ENCODE measurements around the gene CDK14. TPM values are rescaled to one million over a fixed set of nuclear protein-coding genes. Genes with fewer than 3 reads are reported as not detected.
A peak's percentile ranks its signal among the peaks of the same experiment; 100 is the strongest.
"Not testable (repeated sequence)": the region's sequence is repeated elsewhere in the genome, so short reads cannot be mapped to it uniquely, and the experiment has no call there.

CDK14 gene
- total RNA-seq, 4 donors from 2014 or later: 3.3 to 61.6 (median 38.7) TPM

DNA sequence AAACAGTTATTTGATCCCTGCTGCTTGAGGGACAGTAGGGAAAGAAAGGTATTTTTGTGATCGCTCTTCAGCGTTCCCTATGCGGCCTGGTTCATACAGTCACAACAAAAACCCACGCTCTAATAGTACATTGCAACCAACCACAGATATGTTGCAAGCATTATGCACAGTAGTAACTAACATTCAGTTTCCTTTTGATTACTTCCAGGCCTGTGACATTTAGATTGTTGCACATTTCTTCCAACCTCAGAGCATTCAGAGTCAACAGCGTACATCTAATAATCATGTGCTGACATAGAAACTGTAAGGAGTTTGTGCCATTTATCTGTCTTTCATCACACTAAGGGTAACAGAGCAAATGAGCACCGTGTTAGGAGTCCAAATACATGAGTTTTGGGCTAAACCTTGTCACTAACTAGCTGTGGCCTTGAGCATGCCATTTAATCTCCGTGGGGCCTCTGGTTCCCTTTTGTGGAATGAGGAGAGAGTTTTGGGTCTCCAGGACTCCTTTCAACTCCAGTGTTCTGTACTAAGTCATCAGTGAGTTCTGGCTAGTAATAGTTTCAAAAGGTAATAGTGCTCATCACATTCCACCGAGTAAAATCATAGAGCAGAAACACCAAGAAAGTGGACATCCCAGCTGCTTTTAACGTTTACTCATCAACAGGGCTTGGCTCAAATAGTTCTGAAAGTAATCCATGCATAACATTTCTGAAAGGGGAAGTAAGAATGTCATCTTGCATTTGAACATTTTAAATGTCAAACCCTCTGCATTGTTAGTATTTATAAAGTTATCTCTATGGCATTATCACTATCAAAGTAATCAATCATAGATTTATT, 569.1 kb downstream of the CDK14 start:
- TF ChIP-seq CTCF (IDR thresholded peaks at IDR 0.05) (no peak), POLR2A (IDR thresholded peaks at IDR 0.05) (no peak)
- Histone ChIP-seq H3K36me3 (no peaks in the 10 kb centered on the region), H3K27ac (peak overlapping the region in 1 of 2 donors; percentile 32), H3K9me3 (no peaks in the 10 kb centered on the region), H3K4me1 (no peaks in the 10 kb centered on the region), H3K4me3 (no peak overlapping the region), H3K27me3 (no peaks in the 10 kb centered on the region)
- intact Hi-C loops (cut with DNase I; ENCODE audit: low total_unique reads): no loop called here
- DNase-seq: no peak

- H3K9me3 ChIP-seq: no peaks in the 10 kb centered on the region
- H3K27me3 ChIP-seq: no peaks in the 10 kb centered on the region
- no peak for DNase-seq
- H3K4me1 ChIP-seq: no peaks in the 10 kb centered on the region
- intact Hi-C loops (cut with DNase I; ENCODE audit: low total_unique reads): no loop called here
- H3K36me3 ChIP-seq: no peaks in the 10 kb centered on the region
- H3K4me3 ChIP-seq: no peak overlapping the region
- H3K27ac ChIP-seq: no peak overlapping the region
- no peak for TF ChIP-seq CTCF (IDR thresholded peaks at IDR 0.05)
- TF ChIP-seq POLR2A (IDR thresholded peaks at IDR 0.05): no peak
Measured at GRCh38 chr7:91165846-91166230, 569.7 kb downstream of the CDK14 start.

DNA sequence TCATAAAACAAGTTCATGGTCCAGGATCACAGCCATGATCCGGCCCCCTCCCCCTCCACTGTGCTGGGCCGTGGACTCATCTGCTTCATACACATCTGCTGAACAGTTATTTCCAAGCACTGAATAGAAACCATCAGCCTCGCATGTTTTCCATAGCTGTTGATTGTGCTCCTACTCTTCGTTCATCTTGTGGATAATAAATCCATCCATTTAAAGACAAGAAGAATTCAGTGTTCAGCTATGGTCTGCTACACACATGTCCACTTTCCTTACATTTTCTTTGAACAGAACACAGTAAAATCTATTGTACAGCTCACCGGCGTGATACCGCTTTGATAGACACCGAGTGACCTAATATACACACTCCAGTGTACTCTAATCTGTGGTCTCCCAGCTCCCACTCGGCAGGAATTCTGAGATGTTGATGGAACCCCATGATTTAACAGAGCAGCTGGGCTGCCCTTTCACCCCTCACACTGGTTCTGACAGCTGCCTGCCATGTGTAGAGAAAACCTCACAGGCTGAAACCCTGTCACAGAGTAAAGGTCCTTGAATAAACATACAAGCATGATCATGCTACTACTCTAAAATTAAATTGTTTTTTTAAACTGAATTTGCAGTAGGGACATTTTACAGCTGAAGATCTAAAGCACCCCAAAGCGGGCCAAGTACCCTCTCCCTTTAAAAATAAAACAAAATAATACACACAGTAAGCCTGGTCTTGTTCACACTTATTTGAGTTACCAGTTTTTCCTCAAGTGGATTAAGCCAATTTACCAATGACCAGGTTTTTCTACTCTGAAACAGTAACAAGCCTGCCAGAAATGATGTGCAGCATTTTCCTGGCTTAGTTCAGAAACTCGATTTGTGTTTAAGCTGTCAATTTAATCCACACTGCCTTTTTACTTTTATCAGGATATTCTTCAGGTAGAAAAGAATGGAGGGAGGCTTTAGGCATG, 573.0 kb downstream of the CDK14 start:
- no peaks in the 10 kb centered on the region for H3K9me3 ChIP-seq
- no peaks in the 10 kb centered on the region for H3K27me3 ChIP-seq
- H3K4me1 ChIP-seq: no peaks in the 10 kb centered on the region
- H3K4me3 ChIP-seq: no peak overlapping the region
- no peak overlapping the region for H3K27ac ChIP-seq
- no peak for DNase-seq
- TF ChIP-seq POLR2A (IDR thresholded peaks at IDR 0.05): no peak
- TF ChIP-seq CTCF (IDR thresholded peaks at IDR 0.05): no peak
- intact Hi-C loops (cut with DNase I; ENCODE audit: low total_unique reads): no loop called here
- no peaks in the 10 kb centered on the region for H3K36me3 ChIP-seq

GRCh38 chr7:91169830-91170191, 573.7 kb downstream of the CDK14 start:
- H3K9me3 ChIP-seq: no peaks in the 10 kb centered on the region
- TF ChIP-seq POLR2A (IDR thresholded peaks at IDR 0.05) (no peak), CTCF (IDR thresholded peaks at IDR 0.05) (no peak)
- no peaks in the 10 kb centered on the region for H3K36me3 ChIP-seq
- no peaks in the 10 kb centered on the region for H3K27me3 ChIP-seq
- intact Hi-C loops (cut with DNase I; ENCODE audit: low total_unique reads): no loop called here
- no peak overlapping the region for H3K27ac ChIP-seq
- H3K4me3 ChIP-seq: no peak overlapping the region
- H3K4me1 ChIP-seq: no peaks in the 10 kb centered on the region
- no peak for DNase-seq

DNA sequence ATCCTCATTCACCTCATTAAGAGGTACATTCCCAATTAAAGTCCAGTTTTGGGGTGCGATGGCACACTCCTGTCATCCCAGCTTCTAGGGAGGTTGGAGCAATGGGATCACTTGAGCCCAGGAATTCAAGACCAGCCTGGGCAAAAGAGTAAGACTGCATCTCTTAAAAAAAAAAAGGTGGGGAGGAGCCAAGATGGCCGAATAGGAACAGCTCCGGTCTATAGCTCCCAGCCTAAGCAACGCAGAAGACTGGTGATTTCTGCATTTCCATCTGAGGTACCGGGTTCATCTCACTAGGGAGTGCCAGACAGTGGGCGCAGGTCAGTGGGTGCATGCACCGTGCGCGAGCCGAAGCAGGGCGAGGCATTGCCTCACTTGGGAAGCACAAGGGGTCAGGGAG, 577.1 kb downstream of the CDK14 start:
- H3K27me3 ChIP-seq; H3K4me1 ChIP-seq; H3K27ac ChIP-seq; H3K36me3 ChIP-seq; H3K9me3 ChIP-seq; H3K4me3 ChIP-seq; intact Hi-C loops (cut with DNase I; ENCODE audit: low total_unique reads); DNase-seq: not testable (repeated sequence)
